HCT116 (cell line): Measurements from ENCODE around the gene C6orf47. TPM values are rescaled to one million over a fixed set of nuclear protein-coding genes. Genes with fewer than 3 reads are reported as not detected.

Source experiments
- ATAC-seq: fragments of 200-7000 bp; cut with Tn5 transposase; 2 replicates; pipeline ENCODE4 v1.9.1; 2020; ENCODE audit warnings: mild to moderate bottlenecking, moderate library complexity
- BruUV-seq: library from RNA; stranded (reverse); fragments of 400-500 nt; replicated peaks from 2 replicates; lab custom pipeline; 2021; lab: Mats Ljungman, UMichigan
- CTCF ChIA-PET: fragments of 300-600 bp; sonication (Branson Sonifier 250); formaldehyde crosslinking; loops from one replicate; lab custom pipeline; 2021; ENCODE audit warnings: antibody characterized with exemption; lab: Charles Lee
- POLR2A ChIA-PET: fragments of 300-600, 350-600 bp; sonication (Branson Sonifier 250); formaldehyde crosslinking; loops from one replicate; lab custom pipeline; 2021; ENCODE audit warnings: antibody characterized with exemption; lab: Charles Lee
- RAD21 ChIA-PET, 2 experiments: fragments of 300-600 bp; sonication (Branson Sonifier 250); formaldehyde crosslinking; loops; one replicate each; lab custom pipeline; 2023; ENCODE audit warnings: low total read pairs in 2 of 2; ENCODE audit not compliant: uncharacterized antibody in 2 of 2, unreplicated experiment in 2 of 2, low non-redundant PET in 1 of 2; lab: Charles Lee
- DNase-seq: peaks from one replicate; pipeline ENCODE4 v3.0.0-alpha.2; 2010; ENCODE audit warnings: low read depth, low spot score
- H2AFZ ChIP-seq: fragments of 200-600 bp; shearing (Covaris generic), sonication (generic); 2 replicates; pipeline ENCODE4 v1.6.1; 2017; ENCODE audit warnings: low read depth, mixed run types, mixed read lengths, antibody characterized with exemption, low read length; ENCODE audit not compliant: poor library complexity, severe bottlenecking
- H3K27ac ChIP-seq: 2 replicates; pipeline ENCODE4 v1.5.1; 2012; ENCODE audit warnings: low read depth, low read length
- H3K27me3 ChIP-seq: fragments of 200-600 bp; sonication (generic); 2 replicates; pipeline ENCODE4 v1.6.1; 2016; ENCODE audit warnings: mixed run types, low read length, mixed read lengths; ENCODE audit not compliant: insufficient read depth
- H3K36me3 ChIP-seq, 2 experiments: fragments of 200-500 bp in 1 of 2; fragments of 200-600 bp in 1 of 2; sonication (Bioruptor generic) in 1 of 2; sonication (generic) in 1 of 2; 2 replicates each; pipeline versions ENCODE4 v1.5.1 to v1.6.1; 2014 to 2016; ENCODE audit warnings: low read length in 2 of 2, inconsistent platforms in 1 of 2, mixed read lengths in 1 of 2, mixed run types in 1 of 2; ENCODE audit not compliant: insufficient read depth in 2 of 2, control insufficient read depth in 1 of 2
- H3K4me1 ChIP-seq, 2 experiments: fragments of 200-600 bp in 1 of 2; sonication (generic) in 1 of 2; 2 replicates each; pipeline versions ENCODE4 v1.5.1 to v1.6.1; 2012 to 2017; ENCODE audit warnings: low read length in 2 of 2, inconsistent platforms in 1 of 2, mild to moderate bottlenecking in 1 of 2, mixed read lengths in 1 of 2, mixed run types in 1 of 2, moderate library complexity in 1 of 2; ENCODE audit not compliant: insufficient read depth in 2 of 2, control insufficient read depth in 1 of 2
- H3K4me2 ChIP-seq: fragments of 200-600 bp; sonication (generic); 2 replicates; pipeline ENCODE4 v1.6.1; 2017; ENCODE audit warnings: mixed run types, low read length, mixed read lengths
- H3K4me3 ChIP-seq, 2 experiments: fragments of 200-600 bp in 1 of 2; sonication (generic) in 1 of 2; replicated peaks in 1 of 2; 2 replicates each; pipeline ENCODE4 v1.5.1; 2011 to 2016; ENCODE audit warnings: low read length in 2 of 2, control low read depth in 1 of 2, low read depth in 1 of 2, mild to moderate bottlenecking in 1 of 2, mixed read lengths in 1 of 2, mixed run types in 1 of 2
- H3K79me2 ChIP-seq: fragments of 200-600 bp; sonication (generic); 2 replicates; pipeline ENCODE4 v1.6.1; 2017; ENCODE audit warnings: mild to moderate bottlenecking, mixed run types, low read length, moderate library complexity, mixed read lengths; ENCODE audit not compliant: insufficient read depth
- H3K9ac ChIP-seq: fragments of 200-600 bp; sonication (generic); 2 replicates; pipeline ENCODE4 v1.6.1; 2016; ENCODE audit warnings: low read length, mixed read lengths
- H3K9me2 ChIP-seq: fragments of 200-600 bp; sonication (generic), shearing (Covaris generic); 2 replicates; pipeline ENCODE4 v1.6.1; 2017; ENCODE audit warnings: mixed run types, mild to moderate bottlenecking, moderate library complexity; ENCODE audit not compliant: insufficient read depth
- H3K9me3 ChIP-seq, 2 experiments: fragments of 200-500 bp in 1 of 2; fragments of 200-600 bp in 1 of 2; sonication (Bioruptor generic) in 1 of 2; sonication (generic) in 1 of 2; 2 replicates each; pipeline ENCODE4 v1.6.1; 2014 to 2017; ENCODE audit warnings: low read length in 2 of 2, mixed read lengths in 2 of 2, inconsistent platforms in 1 of 2, low read depth in 1 of 2, mild to moderate bottlenecking in 1 of 2, mixed run types in 1 of 2, moderate library complexity in 1 of 2; ENCODE audit not compliant: control insufficient read depth in 1 of 2, insufficient read depth in 1 of 2
- H4K20me1 ChIP-seq: fragments of 200-600 bp; sonication (generic), shearing (Covaris generic); 2 replicates; pipeline ENCODE4 v1.6.1; 2017; ENCODE audit warnings: mixed run types, mild to moderate bottlenecking, moderate library complexity; ENCODE audit not compliant: insufficient read depth
- CBX3 ChIP-seq: IDR thresholded peaks from 2 replicates; pipeline ENCODE4 v1.6.1; 2012; ENCODE audit warnings: low read depth
- CEBPB ChIP-seq: IDR thresholded peaks from 2 replicates; pipeline ENCODE4 v1.6.1; 2012; ENCODE audit warnings: low read depth
- POLR2A ChIP-seq: IDR thresholded peaks from 2 replicates; pipeline ENCODE4 v1.7.0; 2011; ENCODE audit warnings: borderline replicate concordance; ENCODE audit not compliant: insufficient read depth, insufficient read length; ENCODE audit errors: extremely low read depth
- POLR2AphosphoS5 ChIP-seq: IDR thresholded peaks from 2 replicates; pipeline ENCODE4 v1.6.1; 2011; ENCODE audit warnings: mild to moderate bottlenecking, low read depth, low read length, moderate library complexity
- SP1 ChIP-seq: IDR thresholded peaks from 2 replicates; pipeline ENCODE4 v1.6.1; 2012; ENCODE audit warnings: low read depth
- TCF7L2 ChIP-seq: IDR thresholded peaks from 2 replicates; pipeline ENCODE4 v1.7.0; 2011; ENCODE audit warnings: borderline replicate concordance, inconsistent platforms; ENCODE audit not compliant: insufficient read depth, insufficient read length; ENCODE audit errors: extremely low read depth
- YY1 ChIP-seq: IDR thresholded peaks from 2 replicates; pipeline ENCODE4 v1.6.1; 2011; ENCODE audit warnings: low read length, low read depth, moderate library complexity, mild to moderate bottlenecking; ENCODE audit not compliant: insufficient replicate concordance; ENCODE audit errors: extremely low read depth
- ZFX ChIP-seq: fragments of 450-650 bp; IDR thresholded peaks from 2 replicates; pipeline ENCODE4 v1.6.1; 2017
- intact Hi-C: fragments of 100-400 bp; cut with micrococcal nuclease; formaldehyde crosslinking; loops from 2 replicates; pipeline ENCODE4 v1.10.0; 2022
- total RNA-seq: library from RNA; stranded (reverse); gene quantifications from one replicate; pipeline ENCODE4 v1.2.1, GENCODE V29; 2021; ENCODE audit not compliant: unreplicated experiment
- TF ChIP-seq, protein P1 (sequence below), 3 experiments: fragments of 200-600 bp in 1 of 3; sonication (generic) in 1 of 3; IDR thresholded peaks in 2 of 3; conservative IDR thresholded peaks in 1 of 3; 2 replicates each; pipeline ENCODE4 v1.5.1; 2012 to 2017; ENCODE audit warnings: low read depth in 2 of 3, low read length in 2 of 3, antibody characterized with exemption in 1 of 3, borderline replicate concordance in 1 of 3, control low read depth in 1 of 3, mild to moderate bottlenecking in 1 of 3, mixed read lengths in 1 of 3, mixed run types in 1 of 3, moderate library complexity in 1 of 3; ENCODE audit not compliant: insufficient read depth in 1 of 3
- TF ChIP-seq, protein P2 (sequence below): IDR thresholded peaks from 2 replicates; pipeline ENCODE4 v1.6.1; 2012
- TF ChIP-seq, protein P3 (sequence below): IDR thresholded peaks from 2 replicates; pipeline ENCODE4 v1.6.1; 2012

Gene C6orf47
- total RNA-seq, 1 experiment from 2014 or later: 13.4 TPM

DNA sequence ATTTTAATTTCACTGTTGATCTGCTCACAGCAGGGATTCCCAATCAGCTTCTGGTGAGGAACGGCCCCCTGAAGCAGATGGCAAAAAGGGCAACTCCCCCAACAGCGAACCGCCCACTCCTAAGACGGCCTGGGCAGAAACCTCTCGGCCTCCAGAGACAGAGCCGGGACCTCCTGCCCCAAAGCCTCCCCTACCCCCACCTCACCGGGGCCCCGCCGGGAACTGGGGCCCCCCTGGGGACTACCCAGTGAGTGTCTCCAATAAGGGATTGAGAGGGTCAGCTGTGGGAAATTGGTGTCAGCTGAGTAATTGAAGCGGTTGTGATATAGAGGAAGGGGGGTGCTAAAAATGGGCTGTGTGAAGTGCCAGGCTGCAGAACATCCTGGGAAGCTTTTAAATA is 33.6 kb downstream of the C6orf47 start:
- intact Hi-C loops: no loop called here
- Histone ChIP-seq H3K9me2 (no peaks in the 10 kb centered on the region), H3K79me2 (peaks cover 90% of the 10 kb centered on the region), H3K27me3 (no peaks in the 10 kb centered on the region), H3K4me3 (no peak overlapping the region), H3K9me3 (no peaks in the 10 kb centered on the region), H4K20me1 (no peaks in the 10 kb centered on the region), H3K27ac (no peak overlapping the region), H3K36me3 (peaks cover 54 to 97% of the 10 kb centered on the region in 2 experiments), H3K9ac (no peak overlapping the region), H3K4me2 (no peak overlapping the region), H3K4me1 (peaks cover 6 to 7% of the 10 kb centered on the region in 2 experiments; a peak in 3 of 4 replicates), H2AFZ (no peak overlapping the region)
- DNase-seq: no peak
- ChIA-PET POLR2A (no interaction called here), RAD21 (no interaction called here), CTCF (no interaction called here)
- no peak for ATAC-seq
- TF ChIP-seq SP1: no peak
- no peak for TF ChIP-seq CBX3
- no peak for TF ChIP-seq TCF7L2
- TF ChIP-seq, protein P1, sequence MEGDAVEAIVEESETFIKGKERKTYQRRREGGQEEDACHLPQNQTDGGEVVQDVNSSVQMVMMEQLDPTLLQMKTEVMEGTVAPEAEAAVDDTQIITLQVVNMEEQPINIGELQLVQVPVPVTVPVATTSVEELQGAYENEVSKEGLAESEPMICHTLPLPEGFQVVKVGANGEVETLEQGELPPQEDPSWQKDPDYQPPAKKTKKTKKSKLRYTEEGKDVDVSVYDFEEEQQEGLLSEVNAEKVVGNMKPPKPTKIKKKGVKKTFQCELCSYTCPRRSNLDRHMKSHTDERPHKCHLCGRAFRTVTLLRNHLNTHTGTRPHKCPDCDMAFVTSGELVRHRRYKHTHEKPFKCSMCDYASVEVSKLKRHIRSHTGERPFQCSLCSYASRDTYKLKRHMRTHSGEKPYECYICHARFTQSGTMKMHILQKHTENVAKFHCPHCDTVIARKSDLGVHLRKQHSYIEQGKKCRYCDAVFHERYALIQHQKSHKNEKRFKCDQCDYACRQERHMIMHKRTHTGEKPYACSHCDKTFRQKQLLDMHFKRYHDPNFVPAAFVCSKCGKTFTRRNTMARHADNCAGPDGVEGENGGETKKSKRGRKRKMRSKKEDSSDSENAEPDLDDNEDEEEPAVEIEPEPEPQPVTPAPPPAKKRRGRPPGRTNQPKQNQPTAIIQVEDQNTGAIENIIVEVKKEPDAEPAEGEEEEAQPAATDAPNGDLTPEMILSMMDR (IDR thresholded peaks at IDR 0.05 in 2 of 3, conservative IDR thresholded peaks at IDR 0.05 in 1 of 3; ENCODE audit: borderline replicate concordance in 1 of 3, insufficient read depth in 1 of 3, low read depth in 2 of 3, low read length in 2 of 3): no peak
- TF ChIP-seq, protein P2, sequence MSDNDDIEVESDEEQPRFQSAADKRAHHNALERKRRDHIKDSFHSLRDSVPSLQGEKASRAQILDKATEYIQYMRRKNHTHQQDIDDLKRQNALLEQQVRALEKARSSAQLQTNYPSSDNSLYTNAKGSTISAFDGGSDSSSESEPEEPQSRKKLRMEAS: no peak
- TF ChIP-seq YY1: no peak
- TF ChIP-seq POLR2A: no peak
- no peak for TF ChIP-seq POLR2AphosphoS5
- TF ChIP-seq, protein P3, sequence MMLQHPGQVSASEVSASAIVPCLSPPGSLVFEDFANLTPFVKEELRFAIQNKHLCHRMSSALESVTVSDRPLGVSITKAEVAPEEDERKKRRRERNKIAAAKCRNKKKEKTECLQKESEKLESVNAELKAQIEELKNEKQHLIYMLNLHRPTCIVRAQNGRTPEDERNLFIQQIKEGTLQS: no peak
- no peak for TF ChIP-seq CEBPB
- TF ChIP-seq ZFX: no peak
- no TSS peak for BruUV-seq
